GM18951 (cell line): ENCODE data around the gene COL4A2.

Experiments
- POLR2A ChIP-seq: IDR thresholded peaks from 4 replicates; pipeline ENCODE4 v1.6.1; 2011; ENCODE audit warnings: mild to moderate bottlenecking; ENCODE audit not compliant: insufficient read length, insufficient read depth; ENCODE audit errors: extremely low read depth
- in situ Hi-C: fragments of 300-500 bp; cut with MboI; formaldehyde crosslinking; loops from one replicate; pipeline ENCODE4 v1.12.0; 2022; ENCODE audit warnings: low sequenced_read_pairs, mixed read lengths, inconsistent platforms; ENCODE audit not compliant: unreplicated experiment

The COL4A2 gene

GRCh38 chr13:110306960-110307766 lies at the start of gene COL4A2, which contains the start of gene COL4A1:
Gene COL4A2, plus strand, starts transcription at chr13:110307284. Its CDS starts 620 bp downstream, at chr13:110307904.
Gene COL4A1, minus strand, starts transcription at chr13:110307157. Its CDS starts 130 bp downstream, at chr13:110307027.
- in situ Hi-C loops = no loop called here
- TF ChIP-seq POLR2A = no peak

- no peak for TF ChIP-seq POLR2A
- in situ Hi-C loops = no loop called here
These were observed 49.7 kb upstream of the COL4A2 start for GRCh38 chr13:110257408-110257807.

GRCh38 chr13:110258876-110259631 lies 48.0 kb upstream of the COL4A2 start:
- in situ Hi-C loops = no loop called here
- no peak for TF ChIP-seq POLR2A

GRCh38 chr13:110259651-110260050 lies 47.4 kb upstream of the COL4A2 start:
- TF ChIP-seq POLR2A = no peak
- in situ Hi-C loops = no loop called here

GRCh38 chr13:110261166-110262081 lies 45.7 kb upstream of the COL4A2 start:
- in situ Hi-C loops = no loop called here
- TF ChIP-seq POLR2A = no peak

GRCh38 chr13:110262082-110262436 lies 45.0 kb upstream of the COL4A2 start:
- in situ Hi-C loops = no loop called here
- no peak for TF ChIP-seq POLR2A

- in situ Hi-C loops = no loop called here
- TF ChIP-seq POLR2A = no peak
These were observed 44.4 kb upstream of the COL4A2 start for GRCh38 chr13:110262508-110263291.

GRCh38 chr13:110263404-110263803 lies 43.7 kb upstream of the COL4A2 start:
- in situ Hi-C loops = no loop called here
- TF ChIP-seq POLR2A = no peak

GRCh38 chr13:110263888-110264287 lies 43.2 kb upstream of the COL4A2 start:
- in situ Hi-C loops = no loop called here
- TF ChIP-seq POLR2A = no peak

GRCh38 chr13:110264685-110265275 lies 42.3 kb upstream of the COL4A2 start:
- no peak for TF ChIP-seq POLR2A
- in situ Hi-C loops = no loop called here

GRCh38 chr13:110265341-110265681 lies 41.8 kb upstream of the COL4A2 start:
- in situ Hi-C loops = no loop called here
- no peak for TF ChIP-seq POLR2A
